Measurements from ENCODE around the gene COL4A1.
A peak's percentile ranks its signal among the peaks of the same experiment; 100 is the strongest.

The COL4A1 gene

GRCh38 chr13:110217085-110217484 lies 89.9 kb downstream of the COL4A1 start:
- no peak for DNase-seq (ENCODE audit: low read depth)

- peak; percentile 90 for DNase-seq (ENCODE audit: low read depth)
These were observed 90.4 kb downstream of the COL4A1 start for GRCh38 chr13:110216398-110217041.

DNA sequence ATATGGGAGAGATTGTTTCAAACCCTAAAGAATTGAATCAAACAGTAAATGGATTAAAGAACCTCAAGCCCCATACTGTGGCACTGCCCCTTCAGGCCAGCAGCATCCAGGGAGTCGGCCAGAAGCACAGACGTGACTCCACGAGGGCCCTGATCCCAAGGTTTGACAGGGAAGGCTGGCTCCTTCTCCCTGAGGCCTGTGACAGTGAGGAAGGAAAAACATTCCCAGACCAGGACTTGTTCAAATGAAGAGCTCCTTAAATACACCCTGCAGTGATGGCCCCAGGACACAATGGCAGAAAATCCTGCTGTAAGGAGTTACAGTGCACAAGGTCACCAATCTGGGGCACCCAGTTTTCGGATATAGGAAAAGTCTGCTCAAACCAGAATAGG lies 91.0 kb downstream of the COL4A1 start:
- no peak for DNase-seq (ENCODE audit: low read depth)

DNA sequence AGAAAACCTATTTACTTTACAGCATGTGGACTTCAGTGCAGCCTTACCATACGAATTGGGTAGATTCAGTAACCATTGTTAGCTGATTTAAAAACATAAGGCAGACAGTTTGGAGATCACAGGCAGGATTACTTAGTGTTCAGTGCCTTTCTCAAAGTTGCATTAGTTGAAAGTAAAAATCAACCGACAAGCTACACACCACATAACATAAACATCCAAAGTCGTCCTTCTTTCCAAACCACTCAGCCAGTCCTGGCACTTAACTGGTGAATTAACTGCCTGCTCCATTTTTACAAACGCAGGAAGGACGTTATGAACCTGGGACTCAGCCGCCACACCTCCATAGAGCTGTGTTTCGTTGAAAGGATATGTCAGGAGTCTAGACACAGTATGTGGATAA lies 91.4 kb downstream of the COL4A1 start:
- DNase-seq (ENCODE audit: low read depth): no peak

GRCh38 chr13:110214637-110215036 lies 92.3 kb downstream of the COL4A1 start:
- peak; percentile 94 for DNase-seq (ENCODE audit: low read depth)

DNA sequence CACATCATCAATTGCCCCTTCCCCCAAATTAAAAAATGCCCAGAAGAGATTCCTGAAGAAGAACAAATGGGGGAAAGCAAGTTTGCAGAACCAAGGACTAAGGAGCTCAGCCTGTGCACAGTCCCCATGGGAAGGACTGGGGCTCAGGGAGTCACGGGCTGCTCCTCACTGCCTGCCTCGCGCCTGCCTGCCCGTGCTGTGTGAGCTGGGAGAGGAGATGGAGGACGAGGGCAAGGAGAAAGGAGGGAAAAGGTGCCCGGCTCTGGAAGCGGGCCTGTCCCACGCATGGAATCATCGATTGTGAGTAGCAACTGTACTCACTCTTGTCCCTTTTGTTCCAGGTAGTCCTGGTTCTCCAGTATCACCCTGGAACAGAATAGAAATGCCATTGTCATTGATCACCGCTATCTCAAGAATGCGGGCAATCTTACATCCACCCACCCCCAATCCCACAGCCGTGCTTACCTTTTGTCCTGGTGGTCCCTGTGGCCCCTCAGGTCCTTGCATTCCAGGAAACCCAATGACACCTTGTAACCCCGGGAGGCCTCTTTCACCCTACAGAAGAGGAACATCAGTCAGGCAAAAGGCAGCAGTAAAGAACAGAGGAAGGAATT lies 93.4 kb downstream of the COL4A1 start:
- DNase-seq (ENCODE audit: low read depth): no peak

DNA sequence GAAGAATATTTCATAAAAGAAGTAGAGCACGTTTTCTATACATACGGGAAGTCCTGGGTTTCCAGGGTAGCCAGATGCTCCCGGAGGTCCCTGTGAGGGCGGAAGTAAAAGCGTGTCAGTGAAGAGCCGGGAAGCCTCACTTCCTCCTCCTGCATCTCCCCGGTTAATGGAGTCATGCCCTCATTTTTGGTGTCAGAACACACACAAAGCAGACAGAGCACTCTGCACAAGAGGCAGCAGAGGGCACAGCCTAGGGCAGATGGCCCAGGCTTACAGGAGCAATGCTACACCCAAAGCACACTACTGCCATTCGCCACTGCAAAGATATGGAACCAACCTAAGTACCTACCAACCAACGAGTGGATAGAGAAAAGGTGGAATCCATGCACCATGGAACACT lies 94.4 kb downstream of the COL4A1 start:
- DNase-seq (ENCODE audit: low read depth): no peak

DNA sequence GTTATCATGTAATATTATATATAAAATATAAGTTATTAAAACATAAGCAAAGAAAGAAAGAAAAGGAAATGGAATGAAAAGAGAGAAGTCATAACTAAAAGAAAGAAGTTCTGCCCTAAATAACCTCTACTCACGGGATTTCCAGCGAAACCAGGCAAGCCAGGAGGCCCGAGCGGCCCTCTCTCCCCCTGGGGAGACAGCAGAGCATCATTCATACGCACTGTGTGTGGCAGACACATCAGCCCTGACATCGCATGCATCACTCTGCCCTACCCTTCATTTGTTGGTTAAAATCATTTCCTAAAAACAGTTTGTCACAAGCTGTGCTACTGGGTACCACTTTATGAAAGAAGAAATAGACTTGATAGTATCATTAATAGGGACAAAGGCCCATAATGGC lies 95.2 kb downstream of the COL4A1 start:
- no peak for DNase-seq (ENCODE audit: low read depth)

DNA sequence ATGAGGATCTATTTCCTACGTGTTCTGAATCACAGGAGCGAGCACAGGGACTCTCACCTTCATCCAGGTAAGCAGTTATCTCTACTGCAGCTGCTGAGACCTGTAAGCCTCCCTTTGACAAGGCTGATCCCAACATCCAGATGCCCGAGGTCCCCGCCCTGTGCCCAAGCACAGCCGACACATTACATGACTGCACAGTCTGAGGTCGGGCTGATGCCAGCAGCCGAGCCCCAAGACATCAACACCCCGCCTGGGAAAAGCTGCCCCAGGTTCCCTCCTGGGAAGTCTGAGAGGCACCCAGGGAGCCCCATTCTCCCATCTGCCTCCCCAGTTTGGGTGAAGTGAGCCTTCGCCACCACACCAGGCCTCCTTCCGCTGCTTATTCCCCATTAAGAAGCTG lies 95.9 kb downstream of the COL4A1 start:
- no peak for DNase-seq (ENCODE audit: low read depth)

DNA sequence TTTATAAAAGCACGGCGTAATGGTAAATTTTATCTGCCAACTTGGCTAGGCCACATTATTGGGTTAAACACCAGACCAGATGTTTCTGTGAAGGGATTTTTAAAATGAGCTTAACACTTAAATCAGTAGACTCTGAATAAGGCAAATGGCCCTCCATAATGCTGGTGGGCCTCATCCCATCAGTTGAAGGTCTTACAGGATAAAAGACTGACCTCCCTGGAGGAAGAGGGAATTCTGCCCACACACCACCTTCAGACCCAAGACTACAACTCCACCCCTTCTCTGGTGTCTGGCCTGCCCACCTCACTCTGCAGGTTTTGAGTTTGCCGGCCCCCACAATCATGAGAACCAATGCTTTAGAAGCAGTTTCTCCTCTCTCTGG lies 96.4 kb downstream of the COL4A1 start:
- no peak for DNase-seq (ENCODE audit: low read depth)

DNA sequence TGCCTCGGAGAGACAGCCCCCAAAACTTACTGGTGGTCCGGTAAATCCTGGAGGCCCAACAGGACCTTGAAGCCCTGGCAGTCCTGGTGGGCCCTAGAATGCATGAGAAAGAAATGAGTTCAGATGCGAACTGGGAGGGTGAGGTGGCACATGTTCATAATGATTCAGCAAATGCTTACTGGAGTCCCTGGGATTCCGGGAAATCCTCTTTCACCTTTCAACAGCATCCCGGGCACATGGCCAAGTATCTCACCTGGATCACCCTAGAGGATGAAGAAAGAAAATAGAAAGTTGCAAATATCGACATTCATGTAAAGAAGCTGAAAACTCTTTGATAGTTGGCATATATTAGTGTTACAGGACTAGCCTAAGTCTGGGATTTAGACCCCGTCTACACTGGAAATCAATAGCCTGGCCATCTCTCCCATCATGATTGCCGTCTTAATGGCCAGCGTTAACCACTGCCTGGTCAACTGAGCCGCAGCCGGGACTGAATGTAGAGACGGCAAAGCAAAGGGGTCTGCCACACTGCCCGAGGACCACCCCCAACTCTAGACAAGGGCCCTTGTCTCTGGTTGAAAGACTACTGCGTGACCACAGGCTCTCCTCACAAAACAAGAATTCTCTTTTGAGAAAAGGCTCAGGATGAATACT lies 96.9 kb downstream of the COL4A1 start:
- DNase-seq (ENCODE audit: low read depth): no peak

- DNase-seq (ENCODE audit: low read depth): no peak
These were observed 98.8 kb downstream of the COL4A1 start for GRCh38 chr13:110208116-110208515.

DNA sequence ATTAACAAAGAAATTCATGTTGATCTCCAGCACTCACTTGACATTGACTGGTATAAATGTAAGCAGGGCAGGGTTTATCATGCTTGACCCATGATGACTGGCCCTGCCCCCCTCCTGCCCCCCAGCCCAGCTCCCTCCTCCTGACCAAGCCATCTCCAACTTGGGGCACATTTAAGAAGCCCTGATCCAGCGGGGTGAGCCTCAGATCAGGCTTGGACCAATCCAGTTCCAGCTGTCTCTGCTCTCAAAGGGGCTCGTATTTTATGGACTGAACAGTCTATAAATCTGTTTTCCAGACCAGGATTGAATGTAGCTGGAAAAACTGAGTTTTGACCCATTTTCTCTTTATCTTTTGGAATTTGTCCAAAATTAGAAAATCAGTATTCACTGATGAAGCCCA lies 100.0 kb downstream of the COL4A1 start:
- no peak for DNase-seq (ENCODE audit: low read depth)

GRCh38 chr13:110206185-110206584 lies 100.8 kb downstream of the COL4A1 start:
- no peak for DNase-seq (ENCODE audit: low read depth)

DNA sequence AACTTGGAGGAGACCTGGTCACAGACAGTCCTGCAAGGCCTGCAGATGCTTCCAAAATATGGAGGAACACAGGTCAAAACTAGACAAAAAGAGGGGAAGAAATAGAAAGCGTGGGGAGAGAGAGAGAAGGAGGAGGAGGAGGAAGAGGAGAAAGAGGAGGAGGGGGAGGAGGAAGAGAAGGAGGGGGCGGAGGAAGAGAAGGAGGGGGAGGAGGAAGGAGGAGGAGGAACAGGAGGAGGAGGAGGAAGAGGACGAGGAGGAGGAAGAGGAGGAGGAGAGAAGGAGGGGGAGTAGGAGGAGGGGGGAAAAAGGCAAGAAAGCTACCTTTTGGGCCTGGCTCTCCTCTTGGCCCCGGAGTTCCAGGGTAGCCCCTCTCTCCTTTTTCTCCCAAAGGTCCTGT lies 105.8 kb downstream of the COL4A1 start:
- DNase-seq (ENCODE audit: low read depth): no peak

- DNase-seq (ENCODE audit: low read depth): no peak
These were observed 106.6 kb downstream of the COL4A1 start for GRCh38 chr13:110200276-110200870.

DNA sequence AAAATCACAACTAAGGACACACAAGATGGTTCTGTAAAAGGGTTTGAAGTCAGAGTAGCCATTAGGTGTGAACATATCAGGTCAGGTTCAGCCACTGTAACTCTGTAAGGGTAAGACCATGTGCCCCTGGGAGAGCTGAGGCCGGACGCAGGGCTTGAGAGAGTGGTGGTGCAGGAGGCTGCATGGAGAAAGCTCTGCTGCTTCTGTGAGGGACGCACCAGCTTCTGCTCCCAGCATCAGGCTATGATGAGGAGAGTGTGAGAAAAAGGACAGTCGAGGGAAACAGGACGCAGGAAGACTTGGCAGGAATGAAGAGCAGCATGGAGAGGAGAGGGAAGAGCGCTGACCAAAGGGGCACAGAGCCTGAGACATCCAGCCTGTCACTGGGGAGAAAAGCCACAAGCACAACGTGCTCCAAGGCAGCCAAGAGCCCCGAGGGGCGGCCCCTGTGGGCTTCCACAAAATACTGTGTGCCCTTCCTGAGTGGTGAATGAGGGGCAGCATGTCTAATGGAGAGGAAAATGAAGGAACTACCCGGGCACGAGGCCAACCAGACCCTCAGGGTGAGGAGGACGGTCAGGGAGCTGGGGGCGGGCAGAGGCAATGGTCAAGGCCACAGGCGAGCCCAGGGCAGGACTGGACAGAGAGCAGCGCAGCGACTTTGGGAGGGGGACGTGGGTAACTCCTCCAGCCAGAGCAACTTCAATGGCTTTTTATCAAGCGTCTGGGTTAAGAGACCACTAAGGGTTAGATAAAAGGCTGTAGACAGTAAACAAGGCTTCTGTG lies 107.7 kb downstream of the COL4A1 start:
- no peak for DNase-seq (ENCODE audit: low read depth)

DNA sequence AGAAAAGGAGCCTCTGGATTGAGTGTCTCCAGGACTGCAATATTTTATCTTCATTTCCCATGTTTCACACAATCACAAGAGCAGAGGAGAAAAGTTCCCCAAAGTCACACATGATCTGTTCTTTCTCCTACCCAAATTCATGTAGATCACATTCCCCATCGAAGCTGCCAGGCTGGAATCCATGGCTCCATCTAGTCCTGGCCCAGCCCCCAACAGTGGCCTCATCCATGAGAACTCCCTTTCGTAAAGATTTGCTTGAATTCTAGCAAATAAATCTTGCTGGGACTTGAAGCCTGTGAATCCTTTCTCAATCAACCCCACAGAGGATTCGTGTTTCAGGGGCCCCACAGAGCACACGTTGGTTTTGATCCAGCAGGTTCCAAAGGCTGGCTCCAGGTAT lies 109.5 kb downstream of the COL4A1 start:
- DNase-seq (ENCODE audit: low read depth): peak; percentile 56

GRCh38 chr13:110197026-110197425 lies 109.9 kb downstream of the COL4A1 start:
- peak; percentile 98 for DNase-seq (ENCODE audit: low read depth)

DNA sequence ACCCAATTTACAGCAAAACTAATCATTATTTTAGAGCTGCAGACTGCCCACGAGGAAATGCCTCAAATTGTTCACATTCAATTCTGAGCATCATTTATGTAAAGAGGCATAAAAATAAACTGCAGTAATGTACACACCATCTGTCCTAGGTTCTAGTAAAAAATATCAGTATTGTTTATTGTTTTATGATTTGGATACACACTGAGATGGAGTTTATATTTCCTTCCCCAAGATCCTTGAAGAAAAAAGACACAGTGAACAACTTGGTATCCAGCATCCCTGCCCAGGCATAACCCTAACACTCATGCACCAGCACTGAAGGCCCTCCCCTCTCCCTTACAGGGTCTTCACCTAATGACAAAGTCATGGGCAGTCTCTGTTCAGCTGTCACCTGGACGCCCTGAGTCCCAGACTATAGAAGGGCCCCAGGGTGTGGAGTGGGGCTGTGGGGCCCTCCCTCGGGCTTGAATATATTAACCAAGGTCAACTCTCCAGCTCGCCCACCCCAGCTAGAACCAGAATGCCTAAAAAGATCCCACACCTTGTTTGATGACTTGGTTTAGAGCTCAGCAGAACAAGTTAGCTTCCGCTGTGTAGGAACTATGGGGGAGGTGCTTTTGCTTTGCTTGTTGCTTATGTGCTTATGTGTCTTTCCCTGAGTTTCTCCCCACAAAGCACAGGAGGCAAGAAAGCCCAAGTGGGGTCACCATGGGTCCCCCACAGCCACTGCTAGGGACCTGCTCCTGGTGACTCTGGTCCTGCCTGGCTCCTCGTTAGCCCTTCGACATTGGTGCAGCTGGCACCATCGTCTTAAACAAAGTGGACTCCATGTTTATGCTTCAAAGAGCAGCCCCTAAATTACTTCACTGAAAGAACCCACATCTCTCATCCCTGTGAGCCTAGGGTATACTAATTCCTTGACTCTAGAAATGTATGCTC lies 111.1 kb downstream of the COL4A1 start:
- no peak for DNase-seq (ENCODE audit: low read depth)

DNA sequence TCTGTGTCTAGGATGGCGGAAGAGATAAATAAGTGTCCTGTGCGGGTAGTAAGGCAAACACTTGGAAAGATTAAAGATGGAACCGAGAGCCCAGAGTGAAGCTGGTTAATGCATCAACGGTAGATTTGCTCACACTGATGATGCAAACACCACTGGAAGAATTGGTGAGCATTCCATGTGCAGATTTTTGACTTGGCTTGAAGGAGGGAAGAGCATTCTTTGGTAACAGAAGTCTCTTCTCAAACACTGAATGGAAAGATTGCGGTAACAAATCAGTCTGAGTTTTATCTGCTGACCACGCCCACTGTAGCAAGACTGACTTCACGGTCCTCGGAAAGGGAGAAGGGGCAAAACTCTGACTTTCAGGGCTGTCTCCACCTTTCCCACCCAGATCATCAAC lies 112.5 kb downstream of the COL4A1 start:
- DNase-seq (ENCODE audit: low read depth): peak; percentile 70
